ENCODE data around the gene KREMEN1.

Gene KREMEN1

GRCh38 chr22:29049655-29050263 lies 23.1 kb upstream of the KREMEN1 start:
- no peak for DNase-seq

DNA sequence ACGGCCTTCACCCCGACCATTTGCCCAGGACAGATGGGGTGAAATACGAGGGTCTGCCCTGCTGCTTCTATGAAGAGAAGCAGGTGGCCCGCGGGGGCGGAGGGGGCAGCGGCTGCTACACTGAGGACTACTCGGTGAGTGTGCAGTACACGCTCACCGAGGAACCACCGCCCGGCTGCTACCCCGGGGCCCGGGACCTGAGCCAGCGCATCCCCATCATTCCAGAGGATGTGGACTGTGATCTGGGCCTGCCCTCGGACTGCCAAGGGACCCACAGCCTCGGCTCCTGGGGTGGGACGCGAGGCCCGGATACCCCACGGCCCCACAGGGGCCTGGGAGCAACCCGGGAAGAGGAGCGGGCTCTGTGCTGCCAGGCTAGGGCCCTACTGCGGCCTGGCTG lies 22.4 kb upstream of the KREMEN1 start:
- DNase-seq = no peak

- no peak for DNase-seq
Measured at GRCh38 chr22:29053048-29053702, 19.7 kb upstream of the KREMEN1 start.

GRCh38 chr22:29054251-29054767 lies 18.5 kb upstream of the KREMEN1 start:
- no peak for DNase-seq

DNA sequence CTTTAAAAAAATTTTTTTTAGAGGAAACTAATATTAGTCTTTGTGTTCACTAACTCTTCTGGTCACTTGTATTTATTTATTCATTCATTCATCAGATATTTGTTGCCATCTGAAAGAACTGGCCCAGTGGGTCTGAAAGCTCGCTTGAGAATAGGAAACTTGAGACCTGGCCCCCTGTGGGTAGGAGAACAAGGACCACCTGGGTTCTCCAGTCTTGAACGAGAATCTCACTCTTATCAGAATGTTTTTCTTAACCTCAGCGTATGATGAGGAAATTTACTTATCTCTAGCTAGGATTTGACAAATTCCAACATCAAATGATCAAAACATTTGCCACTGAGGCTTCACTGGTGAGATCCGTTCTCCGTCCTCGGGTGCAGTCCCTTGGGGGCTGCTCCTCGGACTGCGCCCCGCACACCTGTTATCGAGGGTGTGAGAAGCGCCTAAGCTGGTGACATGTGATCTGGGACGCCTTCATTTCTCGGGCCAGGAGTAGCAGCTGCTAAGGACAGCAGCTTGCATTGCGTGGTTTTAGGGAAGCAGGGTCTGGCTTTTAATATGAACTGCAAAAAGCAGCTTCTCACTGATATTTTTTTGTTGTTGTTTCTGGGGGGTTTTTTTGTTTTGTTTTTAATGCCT lies 17.5 kb upstream of the KREMEN1 start:
- no peak for DNase-seq

DNA sequence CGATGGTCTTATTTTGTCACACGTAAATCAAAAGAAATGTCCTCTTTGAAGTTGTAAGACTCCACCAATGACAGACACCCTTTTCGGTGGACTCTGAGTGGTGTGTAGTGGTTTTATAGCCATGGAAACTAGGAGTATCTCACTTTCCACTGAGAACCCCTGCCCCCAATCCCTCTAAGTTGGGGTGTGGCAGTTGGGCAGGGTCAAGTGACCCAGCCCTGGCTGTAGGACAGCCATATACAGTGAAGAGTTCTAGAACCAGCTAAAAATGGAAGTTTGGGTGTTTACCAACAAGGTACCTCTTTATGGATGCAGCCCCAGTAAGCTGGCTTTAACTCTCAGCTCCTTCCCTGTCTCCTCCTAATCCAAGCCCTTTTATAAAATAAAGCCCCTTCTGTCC lies 16.4 kb upstream of the KREMEN1 start:
- no peak for DNase-seq

DNA sequence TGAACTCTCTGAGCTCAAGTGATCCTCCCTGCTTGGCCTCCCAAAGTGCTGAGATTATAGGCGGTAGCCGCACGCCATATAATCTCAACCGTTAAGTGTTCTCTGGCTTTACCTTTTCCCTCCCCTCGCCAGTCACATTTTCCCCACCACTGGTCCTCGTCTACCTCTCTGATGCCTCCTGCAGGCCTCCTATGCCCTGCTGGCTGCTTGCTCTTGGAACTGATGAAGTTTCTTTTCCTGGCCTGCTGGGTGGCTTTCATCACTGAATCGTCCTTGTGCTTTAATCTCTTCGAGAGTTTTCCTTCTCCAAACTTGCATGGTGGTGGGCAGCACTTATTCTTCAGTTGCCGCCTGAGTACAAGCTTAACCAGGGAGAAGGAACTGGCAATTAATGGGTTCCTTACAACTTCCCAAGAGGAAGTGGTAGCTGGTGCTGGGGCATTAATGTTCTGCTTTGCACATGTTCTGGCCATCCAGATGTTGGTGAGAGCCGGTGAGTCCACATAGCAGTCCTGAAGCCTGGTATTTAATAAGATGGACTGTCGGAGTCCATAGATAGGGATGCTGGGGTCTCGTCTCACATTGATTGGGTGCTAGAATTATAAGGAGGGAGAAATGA lies 12.5 kb upstream of the KREMEN1 start:
- DNase-seq = no peak

DNA sequence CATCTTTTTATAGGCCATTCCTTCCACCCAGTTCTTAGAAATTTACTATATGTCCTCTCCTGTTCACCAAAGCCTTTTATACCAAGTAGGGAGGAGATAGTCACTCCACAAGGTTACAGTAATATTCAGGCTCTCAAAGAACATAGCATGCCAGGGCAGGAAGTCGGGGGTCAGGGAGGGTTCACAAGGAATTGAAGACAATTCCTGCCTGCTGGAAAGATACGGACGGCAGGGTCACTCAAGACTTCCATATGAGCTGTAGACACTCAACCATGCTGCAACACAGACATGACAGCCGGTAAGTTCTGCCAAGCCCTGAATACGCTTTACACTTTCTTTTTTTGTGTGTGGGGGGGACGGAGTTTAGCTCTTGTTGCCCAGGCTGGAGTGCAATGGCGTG lies 11.9 kb upstream of the KREMEN1 start:
- DNase-seq = no peak

DNA sequence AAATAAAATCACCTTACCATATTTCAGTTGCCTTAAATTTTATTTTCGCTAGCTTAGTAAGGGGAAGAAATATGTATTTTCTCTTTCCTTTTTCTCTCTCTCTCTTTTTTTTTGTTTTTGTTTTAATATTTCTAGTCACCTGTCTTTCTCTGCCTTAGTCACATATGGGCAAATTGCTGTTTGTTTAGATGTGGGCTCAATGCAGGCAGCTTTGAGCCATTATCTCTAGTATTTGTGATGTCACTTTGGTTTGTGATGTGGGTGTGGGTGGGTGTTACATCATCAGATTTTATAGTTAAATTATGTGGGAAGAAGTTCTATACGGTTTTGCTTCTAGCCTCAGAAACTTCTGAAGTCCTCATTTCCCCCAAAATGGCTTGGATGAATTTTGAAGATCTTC lies 11.1 kb upstream of the KREMEN1 start, which contains the start of gene C22orf31:
C22orf31 (minus strand) TSS at position 59 of the 400 bp plus-strand sequence; CDS start at position 20, 39 bp downstream.
- DNase-seq = no peak

DNA sequence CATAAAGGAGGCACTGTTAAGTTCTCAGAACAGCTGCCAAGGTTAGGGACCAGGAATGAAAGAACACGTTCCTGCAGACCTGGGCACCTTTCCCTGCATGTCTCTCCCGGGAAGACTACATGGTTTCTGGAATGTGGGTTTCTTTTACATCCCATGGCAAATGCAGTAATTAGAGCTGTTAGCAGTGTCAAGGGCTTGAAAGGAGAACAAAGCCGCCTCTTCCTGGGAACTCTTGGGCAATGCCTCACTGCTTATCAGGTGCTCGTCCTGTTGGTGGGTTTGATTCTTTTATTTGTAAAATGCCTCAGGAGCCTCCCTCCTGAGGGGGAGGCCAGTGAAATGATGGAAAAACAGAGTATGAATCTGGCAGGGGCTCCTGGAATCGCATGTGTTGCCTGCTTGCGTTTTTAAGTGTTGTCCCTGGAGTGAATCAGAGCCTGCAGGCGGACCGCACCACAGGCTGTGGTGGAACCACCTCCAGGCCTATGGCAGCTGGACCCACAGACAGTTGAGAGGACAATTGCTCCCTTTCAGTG lies 10.5 kb upstream of the KREMEN1 start:
- no peak for DNase-seq

DNA sequence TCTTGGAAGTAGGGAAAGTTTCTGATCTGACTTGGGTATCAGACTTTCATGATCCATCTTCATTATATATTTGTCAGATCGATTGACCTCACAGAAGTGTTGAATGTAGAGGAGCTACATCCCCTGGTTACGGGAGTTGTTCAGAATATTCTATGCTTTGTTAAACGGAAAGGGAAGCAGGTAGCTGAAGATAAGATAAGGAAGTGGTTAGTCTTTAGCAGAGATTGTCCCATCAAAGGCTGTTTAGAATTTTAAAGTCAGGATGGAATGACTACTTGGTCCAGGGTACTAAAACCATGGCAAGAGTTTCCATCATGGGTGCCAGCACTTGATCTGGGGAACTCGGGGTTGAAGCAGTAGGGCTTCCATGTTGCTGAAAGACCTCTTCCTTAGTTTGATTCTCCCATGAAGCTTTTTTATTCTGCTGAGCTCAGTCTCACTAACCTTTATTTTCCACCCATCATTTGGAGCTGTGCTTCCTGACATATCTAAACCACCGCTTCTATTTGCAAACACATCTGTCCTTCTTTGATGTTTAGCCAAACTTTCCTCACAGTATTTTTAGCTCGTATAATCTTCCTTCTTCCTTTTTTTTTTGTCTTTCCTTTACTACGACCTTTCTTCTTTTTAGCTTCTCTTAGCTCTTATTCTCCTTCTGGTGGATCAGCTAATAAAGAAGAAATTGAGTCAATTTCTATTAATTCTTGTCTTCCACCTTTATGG lies 7.2 kb upstream of the KREMEN1 start:
- no peak for DNase-seq

DNA sequence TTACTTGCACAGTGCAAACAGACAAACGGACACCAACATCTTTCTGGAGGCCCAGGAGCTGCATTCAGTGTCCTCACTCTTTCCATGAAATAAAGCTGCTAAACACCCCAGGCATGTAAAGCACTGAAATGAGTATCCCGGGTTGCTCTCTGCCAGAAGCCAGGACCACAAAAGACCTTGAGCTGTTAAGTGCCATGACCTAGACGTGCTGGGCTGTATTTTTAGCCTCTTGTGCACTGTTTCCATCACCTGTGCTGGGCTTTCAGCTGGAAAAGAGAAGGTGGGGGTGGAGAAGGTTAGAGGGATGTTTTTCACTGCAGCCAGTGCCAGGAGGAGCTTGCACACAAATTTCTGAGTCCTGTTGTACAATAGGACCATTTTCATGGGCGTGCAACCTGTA lies 3.4 kb upstream of the KREMEN1 start:
- DNase-seq = no peak

DNA sequence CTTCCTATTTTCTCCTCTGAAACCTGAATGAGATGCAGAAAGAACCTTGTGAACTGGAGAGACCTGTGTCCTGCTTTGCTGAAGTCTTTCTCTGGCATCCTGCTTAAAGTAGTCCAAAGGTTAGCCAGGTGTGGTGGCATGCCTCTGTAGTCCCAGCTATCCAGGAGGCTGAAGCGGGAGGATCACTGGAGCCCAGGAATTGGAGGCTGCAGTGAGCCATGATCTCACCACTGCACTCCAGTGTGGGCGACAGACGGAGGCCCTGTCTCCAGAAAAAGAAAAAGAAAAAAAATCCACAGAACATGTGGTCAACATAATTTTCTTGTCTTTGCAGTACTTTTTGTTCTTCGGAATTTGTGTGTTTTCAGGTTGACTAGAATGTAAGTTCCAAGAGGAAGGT lies 2.3 kb upstream of the KREMEN1 start:
- DNase-seq = no peak

DNA sequence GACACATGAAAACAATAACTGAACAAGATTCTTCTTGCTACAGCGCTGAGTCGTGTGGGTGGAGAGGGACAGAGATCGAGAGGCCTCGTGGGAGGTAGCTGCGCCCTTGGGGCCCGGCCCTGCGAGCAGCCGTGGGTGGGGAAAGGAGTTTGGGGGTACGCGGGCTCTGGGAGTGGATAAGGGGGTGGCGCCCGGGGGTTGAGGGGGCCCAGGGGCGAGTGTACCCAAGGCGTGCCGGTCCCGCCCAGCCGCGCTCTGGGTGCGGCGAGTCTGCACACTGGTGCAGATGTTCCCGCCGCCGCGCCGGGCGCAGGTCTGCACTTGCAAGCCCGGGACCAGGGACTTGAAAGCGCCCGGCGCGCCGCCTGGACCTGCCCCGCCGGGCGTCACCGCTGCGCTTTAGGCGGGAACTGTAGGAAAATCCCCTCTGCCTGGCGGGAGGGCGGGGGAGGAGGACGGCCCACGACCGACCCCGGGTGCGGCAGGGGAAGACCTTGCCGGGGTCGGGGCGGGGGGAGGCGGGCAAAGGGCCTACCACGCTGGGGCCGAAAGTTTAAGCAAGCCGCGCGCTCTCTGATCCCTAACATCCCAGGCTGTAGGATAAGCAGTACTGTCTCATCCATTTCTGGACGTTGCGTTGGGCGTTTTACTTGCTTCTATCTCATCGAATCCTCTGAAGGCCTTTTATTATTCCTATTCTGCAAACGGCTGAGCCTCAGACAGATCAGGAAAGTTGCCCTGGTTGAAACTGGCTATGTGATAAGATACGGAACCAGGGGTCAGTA lies 1.4 kb upstream of the KREMEN1 start:
- DNase-seq = peak; percentile 65

DNA sequence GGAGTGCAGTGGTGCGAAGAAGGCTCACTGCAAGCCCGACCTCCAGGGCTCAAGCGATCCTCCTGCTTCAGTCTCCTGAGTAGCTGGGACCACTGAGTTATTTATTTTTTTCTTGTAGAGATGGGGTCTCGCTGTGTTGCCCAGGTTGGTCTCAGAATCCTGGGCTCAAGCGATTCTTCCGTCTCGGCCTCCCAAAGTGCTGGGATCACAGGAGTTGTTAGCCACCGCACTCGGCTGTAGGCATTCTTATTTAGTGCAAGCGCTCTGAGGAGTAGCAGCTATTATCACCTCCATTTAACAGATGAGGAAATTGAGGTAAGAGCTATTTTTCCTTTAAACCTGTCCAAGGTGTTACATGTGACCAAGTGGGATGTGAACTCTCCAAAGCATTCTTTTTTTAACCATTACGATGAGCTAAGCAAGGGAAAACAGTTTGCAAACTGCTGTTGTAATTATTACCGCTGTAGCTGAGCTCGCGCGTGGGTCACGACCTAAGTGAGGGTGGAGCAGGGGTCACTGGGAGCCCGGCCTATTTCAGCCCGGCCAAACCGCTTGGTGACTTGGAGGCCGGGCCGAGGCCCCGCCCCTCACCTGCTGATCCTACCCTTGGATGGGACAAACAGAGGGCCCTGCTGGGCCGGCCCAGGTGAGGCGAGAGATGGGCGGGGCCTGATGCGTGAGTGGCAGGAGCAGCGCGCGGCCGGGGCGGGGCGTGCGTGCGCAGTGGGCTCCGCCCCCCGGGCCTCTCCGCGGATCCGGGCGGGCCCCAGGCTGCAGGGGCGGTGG lies 449 bp upstream of the KREMEN1 start:
- DNase-seq = peak; percentile 87

GRCh38 chr22:29073618-29074275 lies 912 bp downstream of the KREMEN1 start:
- peak; percentile 61 for DNase-seq

GRCh38 chr22:29074276-29074772 lies 1.5 kb downstream of the KREMEN1 start:
- no peak for DNase-seq

GRCh38 chr22:29078036-29078868 lies 5.4 kb downstream of the KREMEN1 start:
- DNase-seq = no peak

DNA sequence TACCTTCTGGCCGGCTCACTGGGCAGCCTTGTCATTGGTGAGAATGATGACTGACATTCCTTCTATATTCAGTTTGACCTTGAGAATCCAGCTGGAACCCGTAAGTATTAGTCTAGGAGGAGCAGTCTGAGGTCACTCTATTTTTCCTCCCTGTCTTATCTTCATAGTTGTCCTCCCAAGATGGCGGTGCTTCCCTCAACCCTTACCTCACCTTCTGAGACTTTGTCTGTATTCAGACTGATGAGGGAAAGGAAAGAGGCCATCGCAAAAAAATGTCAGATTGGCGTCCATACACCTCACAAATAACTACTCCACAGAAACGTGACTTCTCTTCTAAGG lies 6.0 kb downstream of the KREMEN1 start:
- DNase-seq = no peak

Data from right forelimb (tissue), 1 donor.